Measurements from ENCODE around the gene CELF5.

GRCh38 chr19:3220576-3220975 is 3.9 kb upstream of the CELF5 start:
- TF ChIP-seq EZH2 (IDR thresholded peaks at IDR 0.05) (no peak), POLR2AphosphoS5 (IDR thresholded peaks at IDR 0.05; ENCODE audit: borderline replicate concordance, low read depth, low read length) (no peak)
